Esophagus (tissue), 2 donors: ENCODE results near the gene GDPD3. TPM values are rescaled to one million over a fixed set of nuclear protein-coding genes. Genes with fewer than 3 reads are reported as not detected.

Source experiments
- H3K27ac ChIP-seq, 2 donors: one replicate each; pipeline ENCODE4 v1.5.1; 2013; ENCODE audit warnings: low read depth in 2 of 2, mild to moderate bottlenecking in 2 of 2, inconsistent platforms in 1 of 2, low read length in 1 of 2, moderate library complexity in 1 of 2
- H3K27me3 ChIP-seq, 2 donors: one replicate each; pipeline ENCODE4 v1.6.1; 2013; ENCODE audit warnings: low read length in 2 of 2, control low read depth in 1 of 2, mild to moderate bottlenecking in 1 of 2; ENCODE audit not compliant: insufficient read depth in 2 of 2, control insufficient read depth in 1 of 2
- H3K36me3 ChIP-seq, 2 donors: one replicate each; pipeline ENCODE4 v1.6.1; 2013; ENCODE audit warnings: low read length in 1 of 2; ENCODE audit not compliant: control insufficient read depth in 2 of 2, insufficient read depth in 2 of 2
- H3K4me1 ChIP-seq, 2 donors: one replicate each; pipeline ENCODE4 v1.6.1; 2013; ENCODE audit warnings: low read length in 1 of 2; ENCODE audit not compliant: control insufficient read depth in 2 of 2, insufficient read depth in 2 of 2
- H3K4me3 ChIP-seq, 2 donors: one replicate each; pipeline ENCODE4 v1.5.1; 2013; ENCODE audit warnings: low read length in 2 of 2, mild to moderate bottlenecking in 2 of 2, low read depth in 1 of 2, moderate library complexity in 1 of 2
- H3K9me3 ChIP-seq, 2 donors: one replicate each; pipeline ENCODE4 v1.6.1; 2013; ENCODE audit warnings: mild to moderate bottlenecking in 2 of 2, low read depth in 1 of 2, low read length in 1 of 2, moderate library complexity in 1 of 2; ENCODE audit not compliant: control insufficient read depth in 2 of 2, insufficient read depth in 1 of 2
- WGBS, 2 donors: extraction: QIAGEN DNeasy Blood & Tissue Kit; methylation state at CpG; one replicate each; pipeline ENCODE4 v1.1.7; 2013; 5-methylcytosine and 5-hydroxymethylcytosine counted together
- polyA plus RNA-seq, 2 donors: library from polyadenylated mRNA; stranded (reverse); fragments of 200-250 nt; gene quantifications; one replicate each; pipeline ENCODE4 v1.2.3, GENCODE V29; 2013
- donor health status: healthy with polysubstance abuse.
- donor health status: Bipolar disorder and iron deficiency.

The GDPD3 gene
- polyA plus RNA-seq, 2 donors: 49.2 to 82.8 TPM

GRCh38 chr16:30083216-30084055 is 29.9 kb downstream of the GDPD3 start:
- WGBS, 2 donors: 89 to 90% methylated on average over 24 of the region's 24 CpGs
- no peak overlapping the region for H3K4me3 ChIP-seq
- peaks cover 25 to 62% of the 10 kb centered on the region in 2 donors for H3K36me3 ChIP-seq
- peaks cover 0 to under 1% of the 10 kb centered on the region in 2 donors for H3K4me1 ChIP-seq
- no peaks in the 10 kb centered on the region for H3K27me3 ChIP-seq
- peaks cover 0 to 2% of the 10 kb centered on the region in 2 donors for H3K9me3 ChIP-seq
- no peak overlapping the region for H3K27ac ChIP-seq

- 83 to 87% methylated on average over 20 of the region's 20 CpGs for WGBS, 2 donors
- Histone ChIP-seq H3K9me3 (peaks cover 0 to 2% of the 10 kb centered on the region in 2 donors), H3K27me3 (no peaks in the 10 kb centered on the region), H3K27ac (no peak overlapping the region), H3K4me3 (no peak overlapping the region), H3K4me1 (peaks cover 1 to 3% of the 10 kb centered on the region in 2 donors), H3K36me3 (peaks cover 25 to 70% of the 10 kb centered on the region in 2 donors)
Measured at GRCh38 chr16:30082545-30083090, 30.7 kb downstream of the GDPD3 start.

GRCh38 chr16:30079480-30079879 is 33.9 kb downstream of the GDPD3 start:
- Histone ChIP-seq H3K9me3 (no peaks in the 10 kb centered on the region), H3K27me3 (no peaks in the 10 kb centered on the region), H3K4me1 (peaks cover 3 to 8% of the 10 kb centered on the region in 2 donors), H3K36me3 (peaks cover 25 to 53% of the 10 kb centered on the region in 2 donors), H3K27ac (no peak overlapping the region), H3K4me3 (no peak overlapping the region)
- WGBS, 2 donors: 87 to 89% methylated on average over 7 of the region's 7 CpGs

GRCh38 chr16:30078744-30079143 is 34.6 kb downstream of the GDPD3 start:
- WGBS, 2 donors: 89 to 94% methylated on average over 7 of the region's 7 CpGs
- H3K4me3 ChIP-seq: no peak overlapping the region
- peaks cover 3 to 8% of the 10 kb centered on the region in 2 donors for H3K4me1 ChIP-seq
- no peaks in the 10 kb centered on the region for H3K9me3 ChIP-seq
- no peak overlapping the region for H3K27ac ChIP-seq
- H3K36me3 ChIP-seq: peaks cover 21 to 46% of the 10 kb centered on the region in 2 donors
- H3K27me3 ChIP-seq: no peaks in the 10 kb centered on the region

GRCh38 chr16:30077656-30078055 is 35.7 kb downstream of the GDPD3 start:
- Histone ChIP-seq H3K4me3 (peak overlapping the region in 1 of 2 donors; percentile 77), H3K4me1 (peaks cover 3 to 8% of the 10 kb centered on the region in 2 donors), H3K36me3 (peaks cover 12 to 37% of the 10 kb centered on the region in 2 donors), H3K27ac (peak overlapping the region in 1 of 2 donors; percentile 28), H3K27me3 (no peaks in the 10 kb centered on the region), H3K9me3 (no peaks in the 10 kb centered on the region)
- WGBS, 2 donors: 66% methylated on average over 6 of the region's 6 CpGs

- H3K4me1 ChIP-seq: peaks cover 3 to 8% of the 10 kb centered on the region in 2 donors
- peak overlapping the region; percentile 96 for H3K27ac ChIP-seq
- 1 to 3% methylated on average over 33 of the region's 33 CpGs for WGBS, 2 donors
- H3K27me3 ChIP-seq: no peaks in the 10 kb centered on the region
- H3K4me3 ChIP-seq: peak overlapping the region; percentile 77 to 87
- peaks cover 16 to 34% of the 10 kb centered on the region in 2 donors for H3K36me3 ChIP-seq
- no peaks in the 10 kb centered on the region for H3K9me3 ChIP-seq
Measured at GRCh38 chr16:30076276-30076791, 37.0 kb downstream of the GDPD3 start.

- H3K4me3 ChIP-seq: peak within 1 kb of the TSS; percentile 77 to 87
- peaks cover 3 to 8% of the 10 kb centered on the region in 2 donors for H3K4me1 ChIP-seq
- no peaks in the 10 kb centered on the region for H3K27me3 ChIP-seq
- H3K9me3 ChIP-seq: no peaks in the 10 kb centered on the region
- WGBS, 2 donors: 1 to 2% methylated on average over 56 to 67 of the region's 67 CpGs
- peaks cover 10 to 32% of the 10 kb centered on the region in 2 donors for H3K36me3 ChIP-seq
- peak within 1 kb of the TSS; percentile 96 for H3K27ac ChIP-seq
Measured at GRCh38 chr16:30075503-30076275, 37.6 kb downstream of the GDPD3 start, which contains the start of gene PPP4C. Gene PPP4C, plus strand, starts transcription at chr16:30075994. Its CDS starts 384 bp downstream, at chr16:30076378.

GRCh38 chr16:30070490-30070889 is 42.8 kb downstream of the GDPD3 start:
- H3K4me3 ChIP-seq: no peak overlapping the region
- H3K27me3 ChIP-seq: no peaks in the 10 kb centered on the region
- H3K4me1 ChIP-seq: peaks cover 2 to 19% of the 10 kb centered on the region in 2 donors
- no peaks in the 10 kb centered on the region for H3K9me3 ChIP-seq
- peak overlapping the region; percentile 19 to 64 for H3K27ac ChIP-seq
- H3K36me3 ChIP-seq: peaks cover 31 to 49% of the 10 kb centered on the region in 2 donors
